ENCODE data around the gene OR52N5.

GRCh38 chr11:5727691-5728090 is 55.5 kb downstream of the OR52N5 start:
- TF ChIP-seq CTCF (IDR thresholded peaks at IDR 0.05; ENCODE audit: low read length) (no peak), EZH2phosphoT487 (IDR thresholded peaks at IDR 0.05; ENCODE audit: low read length) (no peak), EZH2 (optimal IDR thresholded peaks at IDR 0.05; ENCODE audit: low read depth, low read length) (no peak)

Measured in MM.1S (cell line).